HFF-Myc (cell line): ENCODE measurements around the gene HRK.

Experiments used
- DNase-seq: peaks from one replicate; pipeline ENCODE4 v3.0.0-alpha.2; 2011; ENCODE audit warnings: low read depth; ENCODE audit errors: extremely low read depth
- H3K4me3 ChIP-seq: replicated peaks from 2 replicates; pipeline ENCODE4 v1.5.1; 2011; ENCODE audit warnings: low read depth, mild to moderate bottlenecking, control low read depth, low read length
- CTCF ChIP-seq: IDR thresholded peaks from 2 replicates; pipeline ENCODE4 v1.5.1; 2012; ENCODE audit warnings: mild to moderate bottlenecking, low read depth, low read length, control low read depth; ENCODE audit errors: missing control alignments

Gene HRK

GRCh38 chr12:116881325-116881876, at the start of gene HRK:
HRK (minus strand) TSS chr12:116881441; CDS start chr12:116881307, 134 bp downstream.
- TF ChIP-seq CTCF, result no peak
- H3K4me3 ChIP-seq, result peak within 1 kb of the TSS; percentile 24; the same call in 1 of the 2 replicates
- no peak for DNase-seq

GRCh38 chr12:116929885-116930284, 48.6 kb upstream of the HRK start:
- H3K4me3 ChIP-seq, result no peak overlapping the region
- DNase-seq, result no peak
- no peak for TF ChIP-seq CTCF

- TF ChIP-seq CTCF, result no peak
- no peak for DNase-seq
- no peak overlapping the region for H3K4me3 ChIP-seq
Measured at GRCh38 chr12:116928504-116928903, 47.3 kb upstream of the HRK start.

GRCh38 chr12:116927244-116927940, 46.2 kb upstream of the HRK start:
- TF ChIP-seq CTCF, result no peak
- no peak for DNase-seq
- H3K4me3 ChIP-seq, result no peak overlapping the region

GRCh38 chr12:116926283-116927243, 45.3 kb upstream of the HRK start:
- no peak for TF ChIP-seq CTCF
- DNase-seq, result no peak

GRCh38 chr12:116924558-116925453, 43.6 kb upstream of the HRK start:
- no peak overlapping the region for H3K4me3 ChIP-seq
- DNase-seq, result peak; percentile 41
- TF ChIP-seq CTCF, result no peak

More at GRCh38 chr12:116926283-116927243, 45.3 kb upstream of the HRK start:
- no peak overlapping the region for H3K4me3 ChIP-seq
